Stimulated activated CD8-positive, alpha-beta memory T cell treated with anti-CD3 and anti-CD28 coated beads, Interleukin-15, amount 100 ng/mL, for 4 hours (primary cell): ENCODE measurements around the gene ZCWPW1.
A peak's percentile ranks its signal among the peaks of the same experiment; 100 is the strongest.
"Not testable (repeated sequence)": the region's sequence is repeated elsewhere in the genome, so short reads cannot be mapped to it uniquely, and the experiment has no call there.

Source experiments
- DNase-seq, 2 donors: peaks; one replicate each; pipeline ENCODE4 v3.0.0-alpha.2; 2020; ENCODE audit warnings: low read depth in 2 of 2

ZCWPW1 gene

GRCh38 chr7:100373261-100373831 lies 55.2 kb downstream of the ZCWPW1 start, which contains the start of gene PILRA:
PILRA (plus strand) TSS chr7:100373487; CDS start chr7:100373657, 170 bp downstream.
- DNase-seq: no peak

DNA sequence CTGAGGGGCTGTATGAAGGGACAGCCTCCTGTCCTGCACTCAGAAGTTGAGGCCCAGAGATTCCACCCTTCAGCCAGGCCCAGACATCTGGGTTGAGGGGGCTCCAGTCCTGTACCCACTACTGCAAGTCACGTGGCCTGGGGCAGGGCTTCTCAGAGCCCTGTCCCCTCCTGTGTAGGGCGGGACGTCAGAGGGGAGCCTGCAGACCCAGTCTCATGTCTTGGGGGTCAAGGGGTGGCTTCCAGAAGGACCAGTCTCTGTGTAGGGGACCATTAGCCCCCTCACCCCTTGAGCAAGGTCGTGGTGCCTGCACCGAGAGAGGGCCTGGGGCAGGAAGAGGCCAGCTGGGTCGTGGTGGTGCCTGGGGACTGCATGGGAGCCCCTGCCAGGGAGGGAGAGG lies 55.8 kb downstream of the ZCWPW1 start:
- no peak for DNase-seq

DNA sequence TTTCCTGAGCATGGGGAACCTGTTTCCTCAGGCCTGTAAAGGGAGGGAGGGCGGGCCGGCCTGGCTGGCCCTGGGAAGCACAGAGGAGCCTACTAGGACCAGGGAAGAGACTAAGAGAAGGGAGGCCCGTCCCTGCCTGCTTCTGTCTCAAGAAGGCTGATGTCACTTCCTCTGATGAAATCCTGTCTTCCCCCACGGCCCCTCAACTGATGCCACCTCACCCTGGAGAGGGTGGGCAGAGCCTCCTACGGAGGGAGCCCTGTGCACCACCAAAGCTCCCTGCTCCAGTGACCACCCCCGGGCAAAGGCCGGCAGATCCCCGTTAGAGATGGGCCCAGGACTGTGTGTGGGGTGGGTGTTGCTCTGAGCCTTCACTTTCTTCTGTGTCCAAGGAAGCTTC lies 56.2 kb downstream of the ZCWPW1 start:
- DNase-seq: no peak

GRCh38 chr7:100371561-100372171 lies 56.8 kb downstream of the ZCWPW1 start:
- DNase-seq: no peak

GRCh38 chr7:100370746-100371145 lies 57.8 kb downstream of the ZCWPW1 start:
- no peak for DNase-seq

DNA sequence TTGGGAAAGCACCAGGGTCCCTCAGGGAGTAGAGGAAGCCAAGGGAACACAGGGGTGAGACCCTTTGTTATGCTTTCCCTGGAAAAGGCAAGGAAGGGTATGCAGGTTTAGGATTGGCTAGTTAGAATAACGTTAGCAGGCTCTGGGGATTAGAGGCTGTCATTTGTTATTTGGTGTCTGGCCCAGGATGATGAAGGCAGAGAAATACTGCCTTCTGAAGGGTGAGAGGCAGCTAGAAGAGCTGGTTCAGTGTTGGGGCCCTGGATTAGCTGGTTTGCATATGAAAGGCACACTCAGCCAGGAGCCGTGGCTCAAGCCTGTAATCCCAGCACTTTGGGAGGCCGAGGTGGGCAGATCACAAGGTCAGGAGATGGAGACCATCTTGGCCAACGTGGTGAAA lies 58.2 kb downstream of the ZCWPW1 start:
- no peak for DNase-seq

- DNase-seq: peak in 1 of 2 donors; percentile 23
These were observed 59.4 kb downstream of the ZCWPW1 start for GRCh38 chr7:100369105-100369504.

- no peak for DNase-seq
These were observed 60.6 kb downstream of the ZCWPW1 start for GRCh38 chr7:100367676-100368613.

DNA sequence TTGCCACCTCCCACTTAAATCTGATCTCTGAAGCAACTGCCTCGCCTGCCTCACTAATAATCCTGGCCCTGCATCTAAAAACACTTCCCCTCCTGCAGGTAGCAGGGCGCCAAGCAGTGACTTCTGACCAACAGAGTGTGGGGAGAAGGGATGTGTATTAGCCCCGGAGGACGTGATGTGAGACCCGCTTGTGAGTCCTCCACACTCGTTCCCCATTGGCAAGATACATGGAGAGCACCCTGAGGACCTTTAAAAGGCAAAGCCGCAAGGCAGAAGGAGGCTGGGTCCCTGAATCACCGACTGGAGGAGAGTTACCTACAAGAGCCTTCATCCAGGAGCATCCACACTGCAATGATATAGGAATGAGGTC lies 61.3 kb downstream of the ZCWPW1 start:
- DNase-seq: no peak

GRCh38 chr7:100366411-100367250 lies 61.9 kb downstream of the ZCWPW1 start:
- no peak for DNase-seq

DNA sequence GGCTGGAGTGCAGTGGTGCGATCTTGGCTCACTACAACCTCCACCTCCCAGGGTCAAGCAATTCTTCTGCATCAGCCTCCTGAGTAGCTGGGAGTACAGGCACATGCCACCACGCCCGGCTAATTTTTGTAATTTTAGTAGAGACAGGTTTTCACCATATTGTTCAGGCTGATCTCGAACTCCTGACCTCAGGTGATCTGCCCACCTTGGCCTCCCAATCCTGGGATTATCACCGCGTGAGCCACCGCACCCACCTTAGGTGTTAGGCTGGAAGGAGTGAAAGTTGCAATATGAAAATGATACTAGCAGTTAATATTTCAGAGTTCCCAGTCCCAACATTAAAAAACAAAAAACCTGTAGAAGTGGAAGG lies 62.5 kb downstream of the ZCWPW1 start:
- not testable (repeated sequence) for DNase-seq

DNA sequence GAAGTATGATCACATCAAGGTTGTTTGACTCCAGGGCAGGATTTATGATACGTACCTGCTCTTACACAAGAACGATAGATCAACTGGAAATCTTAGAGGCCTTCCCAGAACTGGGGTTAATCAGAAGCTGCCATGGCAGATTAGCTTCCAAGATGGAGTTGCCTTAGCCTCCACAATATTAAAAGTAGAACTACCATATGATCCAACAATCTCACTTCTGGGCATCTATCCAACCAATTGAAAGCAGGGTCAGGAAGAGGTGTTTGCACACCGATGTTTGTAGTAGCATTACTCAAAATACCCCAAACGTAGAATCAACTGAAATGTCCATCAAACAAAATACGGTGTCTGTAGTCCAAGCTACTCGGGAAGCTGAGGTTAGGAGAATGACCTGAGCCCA lies 64.0 kb downstream of the ZCWPW1 start:
- DNase-seq: no peak

DNA sequence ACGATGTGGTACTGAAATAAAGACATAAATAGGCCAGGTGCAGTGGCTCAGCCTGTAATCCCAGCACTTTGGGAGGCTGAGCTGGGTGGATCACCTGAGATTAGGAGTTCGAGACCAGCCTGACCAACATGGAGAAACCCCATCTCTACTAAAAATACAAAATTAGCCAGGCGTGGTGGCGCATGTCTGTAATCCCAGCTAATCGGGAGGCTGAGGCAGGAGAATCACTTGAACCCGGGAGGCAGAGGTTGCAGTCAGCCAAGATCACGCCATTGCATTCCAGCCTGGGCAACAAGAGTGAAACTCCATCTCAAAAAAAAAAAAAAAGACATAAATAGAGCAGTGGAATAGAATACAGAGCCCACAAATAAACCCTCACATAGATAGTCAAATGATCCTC lies 64.7 kb downstream of the ZCWPW1 start:
- DNase-seq: not testable (repeated sequence)

GRCh38 chr7:100363098-100363497 lies 65.4 kb downstream of the ZCWPW1 start:
- DNase-seq: no peak

DNA sequence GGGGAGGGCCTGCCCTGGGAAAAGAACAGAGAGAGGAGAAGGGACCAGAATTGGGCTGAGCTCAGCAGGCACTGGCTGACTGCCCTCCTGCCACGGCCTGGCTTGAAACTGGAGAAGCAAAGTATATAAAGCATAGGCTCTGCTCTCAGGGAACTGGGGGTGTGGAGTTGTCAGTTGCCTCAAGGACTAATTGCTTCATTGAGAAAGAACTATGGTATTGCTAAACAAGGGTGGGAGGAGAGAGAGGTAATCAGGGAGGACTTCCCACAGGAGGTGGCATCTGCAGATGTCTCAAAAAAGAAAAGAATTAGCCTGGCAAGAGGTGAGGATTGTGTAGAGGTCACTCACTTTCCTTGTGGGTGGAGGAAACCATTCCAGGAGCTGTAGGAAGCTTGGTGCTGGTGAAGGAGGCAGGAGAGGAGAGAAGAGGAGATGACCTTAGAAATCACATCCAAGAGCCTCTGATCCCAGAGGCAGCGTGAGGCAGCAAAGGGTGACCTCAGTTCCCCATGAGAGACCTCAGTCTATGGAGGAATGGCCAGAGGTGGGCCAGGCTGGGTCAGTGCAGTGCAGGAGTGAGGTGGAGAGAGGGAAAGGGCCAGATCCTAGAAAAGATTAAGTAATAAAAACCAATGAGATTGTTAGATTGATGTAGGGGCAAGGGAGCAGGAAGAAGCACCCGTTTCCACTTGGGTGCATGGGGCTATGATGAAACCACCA lies 68.2 kb downstream of the ZCWPW1 start:
- DNase-seq: no peak

- no peak for DNase-seq
These were observed 69.7 kb downstream of the ZCWPW1 start for GRCh38 chr7:100358857-100359212.

GRCh38 chr7:100358027-100358856 lies 70.3 kb downstream of the ZCWPW1 start, which contains the start of gene PILRB:
PILRB (plus strand) TSS chr7:100358117; CDS start chr7:100358303, 186 bp downstream.
- DNase-seq: no peak

- DNase-seq: no peak
These were observed 71.4 kb downstream of the ZCWPW1 start for GRCh38 chr7:100357131-100357561.

DNA sequence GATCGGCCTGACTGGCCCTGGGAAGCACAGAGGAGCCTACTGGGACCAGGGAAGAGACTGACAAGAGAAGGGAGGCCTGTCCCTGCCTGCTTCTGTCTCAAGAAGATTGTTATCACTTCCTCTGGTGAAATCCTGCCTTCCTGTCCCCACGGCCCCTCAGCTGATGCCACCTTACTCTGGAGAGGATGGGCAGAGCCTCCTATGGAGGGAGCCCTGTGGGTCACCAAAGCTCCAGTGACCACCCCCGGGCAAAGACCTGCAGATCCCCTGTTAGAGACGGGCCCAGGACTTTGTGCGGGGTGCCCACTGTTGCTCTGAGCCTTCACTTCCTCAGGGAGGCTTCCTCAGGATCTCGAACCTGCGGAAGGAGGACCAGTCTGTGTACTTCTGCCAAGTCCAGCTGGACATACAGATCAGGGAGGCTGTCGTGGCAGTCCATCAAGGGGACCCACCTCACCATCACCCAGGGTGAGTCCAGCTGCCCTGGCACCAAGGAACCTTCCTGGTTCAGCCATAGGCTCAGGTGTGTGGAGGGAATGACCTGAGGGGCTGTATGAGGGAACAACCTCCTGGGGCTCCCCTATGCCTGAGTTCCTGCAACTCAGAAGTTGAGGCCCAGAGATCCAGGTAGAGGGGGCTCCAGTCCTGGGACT lies 72.0 kb downstream of the ZCWPW1 start:
- no peak for DNase-seq
